ENCODE results near the gene EXD3. TPM values are rescaled to one million over a fixed set of nuclear protein-coding genes. Genes with fewer than 3 reads are reported as not detected.
A peak's percentile ranks its signal among the peaks of the same experiment; 100 is the strongest.
"Not testable (repeated sequence)": the region's sequence is repeated elsewhere in the genome, so short reads cannot be mapped to it uniquely, and the experiment has no call there.

The EXD3 gene
- total and polyA plus RNA-seq, 2 donors from 2014 or later: 18.9 to 44.5 TPM

GRCh38 chr9:137331929-137332328 is 91.0 kb downstream of the EXD3 start:
- peaks cover 0 to 3% (median 0%) of the 10 kb centered on the region in 3 donors for H3K36me3 ChIP-seq (ENCODE audit: control insufficient read depth in 2 of 3, insufficient read depth in 3 of 3, low read length in 3 of 3)
- intact Hi-C loops (cut with DNase I): no loop called here
- no peak overlapping the region for H3K27ac ChIP-seq (ENCODE audit: low read depth in 2 of 2, low read length in 2 of 2)
- no peaks in the 10 kb centered on the region for H3K4me1 ChIP-seq (ENCODE audit: control insufficient read depth in 2 of 3, insufficient read depth in 2 of 3, low read depth in 1 of 3, low read length in 3 of 3)
- H3K4me3 ChIP-seq (ENCODE audit: low read length in 3 of 3): no peak overlapping the region
- TF ChIP-seq CTCF (IDR thresholded peaks at IDR 0.05; ENCODE audit: borderline replicate concordance, extremely low read depth, insufficient read depth): no peak
- peaks cover 2% of the 10 kb centered on the region for H3K27me3 ChIP-seq (ENCODE audit: control insufficient read depth, insufficient read depth, low read length)
- no peak overlapping the region for H3K9ac ChIP-seq (ENCODE audit: low read length in 3 of 3)
- H3K9me3 ChIP-seq (ENCODE audit: control insufficient read depth in 2 of 3, insufficient read depth in 1 of 3, low read length in 3 of 3): peaks cover 0 to 5% (median 3%) of the 10 kb centered on the region in 3 donors
- FAIRE-seq (no peak), DNase-seq (no peak)

- Histone ChIP-seq H3K36me3 (ENCODE audit: control insufficient read depth in 2 of 3, insufficient read depth in 3 of 3, low read length in 3 of 3) (peaks cover 0 to 3% (median 0%) of the 10 kb centered on the region in 3 donors), H3K9me3 (ENCODE audit: control insufficient read depth in 2 of 3, insufficient read depth in 1 of 3, low read length in 3 of 3) (peaks cover 0 to 2% (median 0%) of the 10 kb centered on the region in 3 donors), H3K4me1 (ENCODE audit: control insufficient read depth in 2 of 3, insufficient read depth in 2 of 3, low read depth in 1 of 3, low read length in 3 of 3) (no peaks in the 10 kb centered on the region), H3K27me3 (ENCODE audit: control insufficient read depth, insufficient read depth, low read length) (peaks cover 2% of the 10 kb centered on the region), H3K9ac (ENCODE audit: low read length in 3 of 3) (no peak overlapping the region), H3K4me3 (ENCODE audit: low read length in 3 of 3) (no peak overlapping the region), H3K27ac (ENCODE audit: low read depth in 2 of 2, low read length in 2 of 2) (no peak overlapping the region)
- FAIRE-seq: no peak
- TF ChIP-seq CTCF (IDR thresholded peaks at IDR 0.05; ENCODE audit: borderline replicate concordance, extremely low read depth, insufficient read depth): no peak
- intact Hi-C loops (cut with DNase I): no loop called here
- DNase-seq: no peak
Observed at GRCh38 chr9:137330689-137331088, 92.3 kb downstream of the EXD3 start.

- H3K4me3 ChIP-seq (ENCODE audit: low read length in 3 of 3); H3K27me3 ChIP-seq (ENCODE audit: control insufficient read depth, insufficient read depth, low read length); intact Hi-C loops (cut with DNase I); FAIRE-seq; DNase-seq; H3K9ac ChIP-seq (ENCODE audit: low read length in 3 of 3); H3K9me3 ChIP-seq (ENCODE audit: control insufficient read depth in 2 of 3, insufficient read depth in 1 of 3, low read length in 3 of 3); H3K27ac ChIP-seq (ENCODE audit: low read depth in 2 of 2, low read length in 2 of 2); H3K36me3 ChIP-seq (ENCODE audit: control insufficient read depth in 2 of 3, insufficient read depth in 3 of 3, low read length in 3 of 3); H3K4me1 ChIP-seq (ENCODE audit: control insufficient read depth in 2 of 3, insufficient read depth in 2 of 3, low read depth in 1 of 3, low read length in 3 of 3): not testable (repeated sequence)
Observed at GRCh38 chr9:137329590-137329989, 93.4 kb downstream of the EXD3 start.

- H3K36me3 ChIP-seq (ENCODE audit: control insufficient read depth in 2 of 3, insufficient read depth in 3 of 3, low read length in 3 of 3); H3K27me3 ChIP-seq (ENCODE audit: control insufficient read depth, insufficient read depth, low read length); H3K4me1 ChIP-seq (ENCODE audit: control insufficient read depth in 2 of 3, insufficient read depth in 2 of 3, low read depth in 1 of 3, low read length in 3 of 3); H3K4me3 ChIP-seq (ENCODE audit: low read length in 3 of 3); intact Hi-C loops (cut with DNase I); DNase-seq; H3K9me3 ChIP-seq (ENCODE audit: control insufficient read depth in 2 of 3, insufficient read depth in 1 of 3, low read length in 3 of 3); H3K27ac ChIP-seq (ENCODE audit: low read depth in 2 of 2, low read length in 2 of 2): not testable (repeated sequence)
- peak overlapping the region in 1 of 3 donors; percentile 28 for H3K9ac ChIP-seq (ENCODE audit: low read length in 3 of 3)
- peak; percentile 100 for FAIRE-seq
Observed at GRCh38 chr9:137327641-137328550, 95.1 kb downstream of the EXD3 start.
